GM21390 (cell line): Measurements from ENCODE around the gene YIPF2.

Experiments used
- ATAC-seq: cut with Tn5 transposase; IDR thresholded peaks from one replicate; pipeline ENCODE4 v1.9.1; 2021; ENCODE audit not compliant: unreplicated experiment

Gene YIPF2

DNA sequence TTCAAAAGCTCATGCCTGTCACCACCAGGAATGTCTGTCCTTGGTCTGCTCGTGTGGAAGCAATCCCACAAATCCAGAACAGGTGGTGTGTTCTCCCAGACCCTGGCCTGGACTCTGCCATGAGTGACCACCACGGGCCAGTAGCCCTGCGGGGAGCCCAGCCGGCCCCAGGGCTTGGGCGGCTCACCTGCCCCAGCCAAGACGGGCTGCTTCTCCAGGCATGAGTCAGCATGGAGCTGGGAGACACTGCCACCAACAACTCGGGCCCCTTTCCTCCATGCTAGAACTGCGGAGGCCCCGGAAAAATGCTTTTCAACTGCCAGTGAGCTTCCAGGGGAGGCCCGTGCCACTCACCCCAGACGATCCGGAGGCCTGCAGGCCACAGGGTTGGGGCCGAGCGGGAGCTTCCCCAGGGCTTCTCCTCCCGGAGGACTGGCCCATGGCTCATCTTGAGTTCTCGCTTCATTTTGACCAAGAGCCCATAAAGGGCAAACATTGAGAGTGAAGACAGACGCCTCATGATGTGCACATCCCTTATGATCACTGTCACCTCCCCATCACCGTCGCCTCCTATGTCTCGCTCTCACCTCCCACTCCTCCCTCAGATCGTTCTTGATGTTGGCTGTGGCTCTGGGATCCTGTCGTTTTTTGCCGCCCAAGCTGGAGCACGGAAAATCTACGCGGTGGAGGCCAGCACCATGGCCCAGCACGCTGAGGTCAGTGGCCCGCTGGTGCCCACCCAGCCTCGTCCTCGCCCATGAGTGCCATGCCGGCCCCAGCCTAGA lies 16.7 kb downstream of the YIPF2 start:
- ATAC-seq, result no peak

DNA sequence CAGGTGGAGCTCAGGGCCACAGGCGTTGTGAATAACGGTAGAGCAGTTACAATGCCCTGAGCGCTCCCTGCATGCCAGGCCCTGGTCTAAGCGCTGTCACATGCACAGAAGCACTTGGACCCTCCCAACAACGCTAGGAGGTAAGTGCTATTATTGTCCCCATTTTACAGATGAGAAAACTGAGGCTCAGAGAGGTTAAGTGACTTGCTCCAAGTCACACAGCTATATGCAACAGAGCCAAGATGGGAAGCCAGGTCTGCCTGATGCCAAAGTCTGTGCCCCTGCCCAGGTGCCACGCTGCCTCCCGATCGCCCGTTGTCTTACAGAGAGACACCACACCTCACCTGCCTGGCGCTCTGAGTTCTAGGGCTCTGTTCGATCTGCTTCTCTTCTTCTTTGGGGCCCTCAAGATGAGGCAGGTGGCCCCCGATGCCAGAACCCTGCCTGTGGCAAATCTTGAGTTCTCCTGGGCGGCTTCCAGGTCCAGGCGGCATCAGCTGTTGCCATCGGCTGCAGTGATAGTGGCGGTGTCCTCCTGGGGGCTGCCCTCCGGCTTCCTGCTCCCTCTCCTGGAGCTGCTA lies 20.0 kb downstream of the YIPF2 start:
- ATAC-seq, result no peak

DNA sequence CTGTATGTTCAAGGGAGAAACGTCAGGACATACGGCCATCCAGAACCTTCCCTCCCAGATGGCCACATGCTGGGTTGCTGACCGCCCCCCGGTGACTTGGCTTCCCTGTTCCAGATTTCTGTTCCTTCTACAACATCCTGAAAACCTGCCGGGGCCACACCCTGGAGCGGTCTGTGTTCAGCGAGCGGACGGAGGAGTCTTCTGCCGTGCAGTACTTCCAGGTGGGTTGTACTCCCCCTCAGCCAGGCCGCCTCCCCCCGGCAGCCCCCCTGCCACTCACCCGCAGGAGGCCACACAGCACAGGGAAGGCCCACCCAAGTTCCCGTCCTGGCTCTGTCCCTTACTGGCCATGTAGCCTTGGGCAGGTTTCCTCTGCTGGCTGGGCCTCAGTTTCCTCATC lies 20.5 kb downstream of the YIPF2 start:
- no peak for ATAC-seq

DNA sequence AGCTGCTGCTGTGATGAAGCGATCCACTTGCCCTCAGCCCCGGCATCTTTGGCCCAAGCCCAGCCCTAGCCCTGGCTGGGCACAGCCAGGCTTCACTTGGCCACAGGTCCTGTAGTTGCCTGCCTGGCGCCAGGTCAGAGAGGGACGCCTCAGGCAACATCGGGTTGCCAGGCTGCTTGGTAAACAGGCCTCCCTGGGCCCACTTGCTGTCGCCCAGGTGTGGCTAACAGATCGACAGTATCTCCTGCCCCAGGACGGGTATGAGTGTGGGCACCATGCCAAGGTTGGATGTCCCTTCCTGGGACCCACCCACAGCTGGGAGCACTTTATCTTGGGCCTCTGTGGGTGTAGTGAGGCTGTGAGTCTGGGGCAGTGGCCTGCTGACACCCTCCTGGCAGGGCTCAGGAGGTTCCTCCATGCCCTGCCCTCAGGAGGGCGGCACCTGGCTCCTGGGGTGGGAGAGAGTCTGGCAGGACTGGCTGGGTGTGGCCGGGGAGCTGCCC lies 29.2 kb downstream of the YIPF2 start:
- ATAC-seq, result no peak

DNA sequence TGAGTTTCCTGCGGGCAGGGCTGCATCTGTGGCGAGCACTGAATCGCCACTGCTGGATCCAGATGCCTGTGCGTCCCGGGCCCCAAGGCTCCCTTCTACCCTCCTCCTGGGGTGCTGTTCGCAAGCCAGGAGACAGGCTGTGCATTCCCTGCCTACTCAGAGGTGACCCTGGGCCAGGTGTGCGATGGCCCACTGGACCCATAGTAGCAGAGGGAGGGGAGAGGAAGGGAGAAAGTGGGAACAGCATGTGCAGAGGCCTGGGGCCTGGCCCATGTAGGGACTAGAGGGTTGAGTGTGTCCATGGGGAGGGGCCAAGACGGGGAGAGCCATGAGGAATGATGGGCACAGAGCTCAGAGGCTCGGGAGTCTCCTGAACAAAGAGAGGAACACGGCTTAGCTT lies 29.8 kb downstream of the YIPF2 start:
- no peak for ATAC-seq

DNA sequence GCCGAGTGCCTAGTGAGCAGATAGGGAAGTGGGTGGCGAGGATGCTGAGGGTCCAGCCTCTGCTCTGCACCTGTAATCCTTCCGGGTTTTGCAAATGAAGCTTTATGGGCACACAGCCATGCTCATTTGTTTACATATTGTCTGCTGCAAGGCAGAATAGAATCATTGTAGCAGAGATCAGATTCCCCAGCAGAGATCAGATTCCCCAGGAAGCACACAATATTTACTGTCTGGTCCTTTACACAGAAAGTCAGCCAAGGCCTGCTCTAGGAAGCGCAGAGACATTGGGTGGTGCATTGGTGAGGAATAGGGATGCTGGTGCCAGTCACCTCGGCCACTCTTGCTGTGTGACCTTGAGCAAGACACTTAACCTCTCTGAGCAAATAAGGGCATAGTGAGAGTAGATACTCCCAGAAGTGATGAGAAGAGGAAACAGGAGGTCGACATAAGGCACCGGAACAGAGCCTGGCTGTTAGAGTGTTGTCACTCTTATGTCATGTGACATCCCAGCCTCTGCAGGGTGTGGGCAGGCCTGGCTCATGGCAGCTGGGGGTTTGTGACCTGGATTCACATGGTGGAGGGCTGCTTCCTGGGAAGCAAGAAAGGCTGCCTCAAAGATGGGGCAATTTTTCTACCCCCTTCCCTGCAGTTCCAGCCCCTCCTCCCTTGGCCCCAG lies 31.4 kb downstream of the YIPF2 start:
- ATAC-seq, result no peak

DNA sequence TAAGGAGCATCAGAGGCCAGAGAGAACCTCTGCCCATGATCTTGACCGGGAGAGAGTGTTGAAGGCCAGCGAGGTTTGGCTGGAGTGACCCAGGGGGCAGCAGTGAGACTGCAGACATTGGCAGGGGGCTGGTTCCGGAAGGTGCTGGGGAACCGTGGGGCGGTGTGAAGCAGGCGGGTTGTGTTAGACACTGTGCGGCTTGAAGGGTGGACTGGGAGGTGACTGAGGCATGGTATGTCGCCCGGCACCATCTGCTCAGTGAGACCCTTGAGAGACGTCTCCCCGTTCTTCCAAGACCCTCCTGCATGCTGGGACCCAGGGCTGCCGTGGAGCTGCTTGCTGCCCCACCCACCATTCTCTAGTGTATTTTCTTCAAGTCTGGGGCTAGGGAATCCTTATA lies 32.5 kb downstream of the YIPF2 start:
- no peak for ATAC-seq

DNA sequence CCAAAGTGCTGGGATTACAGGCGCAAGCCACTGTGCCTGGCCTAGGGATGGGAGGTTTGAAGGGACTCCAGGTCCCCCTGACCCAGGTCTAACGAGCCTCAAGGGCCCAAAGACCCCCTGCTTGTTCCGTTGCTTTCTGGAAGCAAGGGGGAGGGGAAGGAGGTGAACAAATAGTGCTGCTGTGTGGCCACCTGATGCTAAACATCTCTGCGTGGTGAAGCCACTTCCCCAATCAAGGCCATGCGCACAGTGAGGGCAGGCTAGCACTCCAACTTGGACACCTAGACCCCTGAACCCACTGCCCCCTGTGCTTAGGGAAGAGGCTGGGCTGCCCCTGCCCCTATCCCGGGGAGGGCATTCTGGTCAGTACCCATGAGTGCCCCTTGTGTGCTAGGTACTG lies 33.1 kb downstream of the YIPF2 start:
- ATAC-seq, result no peak

DNA sequence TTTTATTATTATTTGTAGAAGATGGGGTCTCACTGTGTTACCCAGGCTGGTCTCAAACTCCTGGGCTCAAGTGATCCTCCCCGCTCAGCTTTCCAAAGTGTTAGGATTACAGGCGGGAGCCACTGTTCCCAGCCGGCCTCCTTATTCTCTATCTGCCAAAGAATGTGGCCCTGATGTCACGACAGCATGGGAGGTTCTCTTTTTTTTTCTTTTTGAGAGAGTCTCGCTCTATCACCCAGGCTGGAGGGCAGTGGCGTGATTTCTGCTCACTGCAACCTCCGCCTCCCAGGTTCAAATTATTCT lies 33.6 kb downstream of the YIPF2 start:
- no peak for ATAC-seq

DNA sequence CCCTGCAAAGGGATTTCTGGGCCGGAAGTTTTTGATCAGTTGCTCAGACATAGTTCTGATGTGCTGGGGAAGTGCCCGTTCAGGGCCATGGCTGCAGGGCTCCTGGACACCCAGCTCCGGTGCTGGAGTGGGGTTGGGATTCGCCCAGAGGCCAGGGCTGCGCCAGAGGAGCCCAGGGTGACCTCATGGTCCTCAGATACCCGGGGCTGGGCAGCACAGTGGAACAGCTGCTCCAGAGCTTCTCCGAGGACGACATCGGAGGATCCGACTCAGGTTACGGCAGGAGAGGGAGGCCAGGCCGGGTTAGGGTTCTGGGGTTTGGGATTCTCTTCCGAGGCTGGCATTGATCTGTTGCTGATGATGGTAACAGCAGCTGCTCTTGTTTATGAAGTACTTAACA lies 36.2 kb downstream of the YIPF2 start:
- ATAC-seq, result no peak

DNA sequence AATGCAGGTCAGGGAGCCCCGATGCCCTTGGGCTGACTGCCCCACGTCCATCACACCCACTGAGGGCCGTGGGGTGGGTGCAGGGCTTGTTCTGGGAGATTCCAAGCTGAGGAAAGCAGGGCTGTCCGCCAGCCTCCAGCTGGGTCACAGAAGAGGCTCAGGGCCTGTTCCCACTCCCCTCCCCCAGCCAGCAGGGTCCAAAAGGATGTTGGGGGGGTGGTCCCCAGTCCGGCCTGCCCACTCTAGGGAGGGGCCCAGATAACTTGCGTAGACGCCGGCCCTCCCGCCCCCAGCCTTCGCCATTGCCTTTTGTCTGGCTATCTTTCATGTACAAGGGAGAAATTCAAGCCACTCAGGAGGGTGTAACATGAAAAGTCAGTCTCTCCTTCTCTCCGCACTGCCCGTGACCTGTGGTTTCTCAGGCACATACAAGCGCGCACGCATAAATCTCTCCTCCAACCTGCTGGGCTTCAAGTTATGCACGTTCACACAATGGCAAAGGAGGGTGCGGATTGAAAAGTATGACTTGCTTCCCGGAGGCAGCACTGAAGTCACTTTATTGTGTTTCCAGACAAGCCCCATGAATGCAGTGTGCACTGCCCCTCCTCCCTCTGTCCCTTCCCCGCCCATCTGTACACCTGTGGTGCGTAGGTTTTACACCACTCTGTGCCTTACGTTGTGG lies 36.9 kb downstream of the YIPF2 start:
- no peak for ATAC-seq

DNA sequence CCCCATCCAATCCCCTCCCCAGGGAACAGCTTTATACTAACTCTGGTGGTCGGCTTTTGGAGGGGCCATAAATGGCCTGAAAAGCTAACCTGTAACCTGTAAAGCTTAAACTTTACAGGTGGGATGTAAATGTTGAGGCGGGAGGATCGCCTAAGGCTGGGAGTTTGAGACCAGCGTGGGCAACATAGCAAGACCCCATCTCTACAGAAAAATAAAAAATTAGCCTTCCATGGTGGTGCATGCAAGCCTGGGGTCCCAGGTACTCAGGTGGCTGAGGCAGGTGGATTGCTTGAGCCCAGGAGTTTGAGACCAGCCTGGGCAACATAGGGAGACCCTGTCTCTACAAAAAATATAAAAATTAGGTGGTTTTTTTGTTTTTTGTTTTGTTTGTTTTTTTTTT lies 38.6 kb downstream of the YIPF2 start:
- ATAC-seq, result no peak

DNA sequence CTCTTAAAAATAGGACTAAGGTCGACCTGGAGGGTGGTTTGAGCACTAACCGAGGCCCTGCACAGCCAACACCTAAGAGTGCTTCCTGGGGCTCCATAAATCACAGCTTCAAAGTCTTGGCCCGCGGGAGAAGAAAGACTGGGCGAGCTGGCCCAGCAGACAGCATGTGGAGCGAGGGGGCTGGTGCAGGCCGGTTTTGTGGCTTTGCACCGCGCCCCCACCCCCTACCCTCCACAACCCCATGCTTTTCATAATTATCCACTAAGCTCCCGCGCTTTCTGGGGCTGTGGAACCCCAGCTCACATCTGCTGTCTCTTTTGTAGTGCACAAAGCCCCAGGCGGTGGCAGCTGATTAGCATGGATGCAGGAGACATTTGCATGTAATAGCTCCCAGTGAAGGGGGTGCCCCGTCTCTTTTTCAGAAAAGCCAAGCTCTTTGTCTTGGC lies 40.0 kb downstream of the YIPF2 start:
- ATAC-seq, result no peak

DNA sequence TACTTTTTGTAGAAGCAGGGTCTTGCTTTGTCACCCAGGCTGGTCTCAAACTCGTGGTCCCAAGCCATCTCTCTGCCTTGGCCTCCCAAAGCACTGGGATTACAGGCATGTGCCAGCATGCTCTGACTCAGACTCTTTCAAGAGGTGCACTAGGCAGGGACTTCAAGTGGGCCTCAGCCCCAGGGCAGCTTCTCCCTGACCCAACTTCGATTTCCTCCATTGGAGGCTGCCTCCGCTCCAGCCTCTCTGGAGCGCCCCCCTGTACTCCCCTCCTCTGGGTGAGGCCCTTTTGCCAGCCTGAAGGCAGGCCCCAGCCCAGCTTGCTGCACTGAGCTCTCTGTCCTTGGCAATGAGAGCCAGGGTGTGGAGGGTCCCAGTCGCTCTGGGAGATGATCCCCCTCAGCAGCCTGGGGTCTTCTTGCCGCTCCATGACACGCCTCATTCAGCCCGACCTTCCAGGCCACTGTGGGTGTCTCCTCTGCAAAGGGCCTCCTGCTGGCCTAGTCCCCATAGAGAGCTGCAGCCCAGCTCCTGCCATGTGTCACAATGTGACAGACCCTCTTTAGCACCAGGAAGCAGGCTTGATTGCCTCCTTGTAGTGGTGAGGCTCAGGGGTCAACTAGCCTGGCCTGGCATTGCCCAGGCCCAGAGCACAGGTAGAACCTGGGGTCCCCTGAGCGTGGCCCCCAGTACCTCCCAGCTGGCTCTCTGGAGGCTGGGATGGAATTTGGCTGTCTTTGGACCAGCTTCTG lies 40.6 kb downstream of the YIPF2 start:
- ATAC-seq, result no peak

DNA sequence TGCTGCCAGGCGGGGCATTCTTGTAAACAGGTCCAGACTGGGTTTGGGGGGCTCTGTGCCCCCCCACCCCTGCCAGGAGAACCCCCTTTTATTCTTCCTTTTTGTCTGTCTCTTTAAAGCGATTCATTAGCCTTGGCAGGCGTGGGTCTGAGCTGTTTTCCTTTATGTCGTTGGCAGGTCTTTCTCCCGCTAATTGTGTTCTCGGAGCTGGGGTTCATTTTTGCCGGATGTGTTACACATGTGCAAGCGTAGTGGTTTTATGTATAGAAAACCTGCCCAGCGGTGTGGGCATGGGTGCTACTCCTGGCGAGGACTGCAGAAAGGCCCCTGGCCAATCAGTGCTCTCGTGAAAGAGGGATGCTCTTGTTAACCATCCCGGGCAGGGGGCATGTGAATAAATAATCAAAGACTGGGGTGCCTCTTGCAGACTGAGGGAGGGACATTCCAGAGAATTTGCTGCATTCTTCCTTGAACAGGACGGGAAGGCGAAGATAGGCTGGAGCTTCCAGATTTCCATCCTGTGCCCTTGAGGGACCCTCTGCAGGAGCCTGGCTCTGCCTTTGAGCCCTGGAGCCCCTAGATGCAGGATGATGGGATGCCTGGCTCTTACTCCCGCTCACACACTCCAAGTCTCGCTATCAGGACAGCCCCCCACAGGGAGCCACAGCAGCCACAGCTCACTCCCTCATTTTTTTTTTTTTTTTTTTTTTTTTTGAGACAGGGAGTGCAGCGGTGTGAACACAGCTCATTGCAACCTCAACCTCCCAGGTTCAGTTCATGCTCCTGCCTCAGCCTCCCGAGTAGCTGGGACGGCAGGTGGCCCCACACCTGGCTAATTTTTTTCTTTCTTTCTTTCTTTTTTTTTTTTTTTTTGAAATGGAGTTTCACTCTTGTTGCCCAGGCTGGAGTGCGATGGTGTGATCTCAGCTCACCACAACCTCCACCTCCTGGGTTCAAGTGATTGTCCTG lies 43.0 kb downstream of the YIPF2 start:
- no peak for ATAC-seq

DNA sequence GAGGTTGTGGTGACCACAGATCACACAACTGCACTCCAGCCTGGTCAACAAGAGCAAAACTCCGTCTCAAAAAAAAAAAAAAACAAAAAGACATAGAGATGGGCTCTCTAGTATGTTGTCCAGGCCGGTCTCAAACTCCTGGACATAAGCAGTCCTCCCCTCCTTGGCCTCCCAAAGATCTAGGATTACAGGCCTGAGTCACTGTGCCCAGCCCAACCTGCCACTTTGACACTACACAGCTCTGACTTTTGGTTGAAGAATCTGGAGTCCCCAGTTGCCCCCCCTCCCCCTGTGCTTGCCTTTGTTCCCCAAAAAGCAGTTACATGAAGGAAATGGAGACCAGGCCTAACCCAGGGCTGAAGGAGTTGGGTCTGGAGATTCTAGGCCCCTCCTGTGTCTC lies 44.2 kb downstream of the YIPF2 start:
- no peak for ATAC-seq

DNA sequence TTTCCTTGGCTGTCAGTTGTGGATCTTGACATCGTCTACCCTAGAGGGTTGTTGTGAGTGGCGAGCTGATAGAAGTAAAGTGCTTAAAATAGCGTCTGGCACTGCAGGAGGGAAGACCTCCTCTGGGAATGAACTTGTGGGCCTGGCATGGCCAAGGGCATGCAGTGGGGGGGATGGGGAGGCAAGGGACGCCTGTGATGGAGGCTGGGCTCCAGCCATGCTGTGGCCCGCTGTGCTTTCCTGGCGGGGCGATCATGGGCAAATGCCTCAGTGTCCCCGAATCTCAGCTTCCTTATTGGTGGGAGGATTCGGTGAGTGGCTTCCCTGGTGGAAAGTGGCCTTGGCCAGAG lies 46.4 kb downstream of the YIPF2 start:
- ATAC-seq, result no peak

DNA sequence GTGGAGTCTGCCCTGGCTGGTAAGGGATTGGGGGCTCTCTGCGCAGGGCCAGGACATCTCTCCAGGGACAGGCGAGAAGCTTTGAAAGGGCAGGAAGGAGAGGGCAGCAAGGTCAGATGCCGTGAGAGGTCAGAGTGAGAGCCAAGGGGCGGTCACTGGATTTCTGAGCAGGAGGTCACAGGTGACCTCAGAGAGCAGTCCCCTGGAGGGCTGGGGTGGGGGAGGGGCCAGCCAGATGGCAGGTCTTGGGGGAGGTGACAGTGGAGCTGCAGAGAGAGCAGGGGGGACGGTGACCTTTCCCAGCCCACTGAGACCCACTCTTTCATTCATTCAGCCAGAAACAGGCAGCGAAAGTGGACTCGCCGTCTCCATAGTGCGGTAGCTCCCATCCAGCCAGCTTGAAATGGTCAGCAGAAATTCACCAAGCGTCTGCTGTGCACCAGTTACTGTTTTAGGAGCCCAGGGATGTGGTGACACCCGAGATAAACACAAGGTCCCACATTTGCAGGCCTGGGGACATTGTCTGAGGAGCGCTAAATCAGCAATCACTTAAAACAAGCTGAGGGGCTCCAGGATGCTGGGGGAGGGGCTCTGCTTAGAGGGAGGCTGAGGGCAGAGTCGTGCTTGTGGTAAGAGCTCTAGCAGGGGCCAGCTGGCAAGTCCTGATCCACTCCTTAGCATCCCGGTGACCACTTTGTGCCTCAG lies 46.9 kb downstream of the YIPF2 start:
- no peak for ATAC-seq

DNA sequence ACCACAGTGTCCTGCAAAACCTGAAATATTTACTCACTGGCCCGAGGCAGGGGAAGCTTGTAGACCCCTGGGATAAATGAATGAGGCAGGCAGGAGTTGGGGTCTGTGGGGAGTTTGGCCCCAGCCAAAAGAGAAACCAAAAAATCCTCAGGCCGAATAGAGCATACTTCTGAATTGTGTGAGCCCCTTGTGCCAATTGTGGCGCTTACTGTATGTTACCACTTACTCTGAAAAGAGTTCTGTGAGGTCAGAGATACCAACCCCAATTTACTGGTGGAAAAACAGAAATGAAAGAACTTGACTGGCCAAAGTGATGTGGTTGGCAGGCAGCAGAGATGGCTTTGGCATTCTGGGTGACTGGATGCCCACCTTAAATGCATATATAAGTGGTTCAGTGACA lies 50.2 kb downstream of the YIPF2 start:
- no peak for ATAC-seq
